GM12878 (cell line): ENCODE data around the gene ASRGL1. TPM values are rescaled to one million over a fixed set of nuclear protein-coding genes. Genes with fewer than 3 reads are reported as not detected.

Experiments
- ATAC-seq: fragments of 200-7000 bp; cut with Tn5 transposase; 3 replicates; pipeline ENCODE4 v1.9.1; 2020; ENCODE audit warnings: mild to moderate bottlenecking, moderate library complexity
- BruUV-seq: library from RNA; stranded (reverse); fragments of 400-500 nt; replicated peaks from 2 replicates; lab custom pipeline; 2021; lab: Mats Ljungman, UMichigan
- CTCF ChIA-PET: fragments of 300-600 bp; sonication (Branson Sonifier 250); formaldehyde crosslinking; extraction: SDS; loops from one replicate; lab custom pipeline; 2021; ENCODE audit warnings: inconsistent platforms; lab: Yijun Ruan, JAX
- POLR2A ChIA-PET: fragments of 350-600 bp; formaldehyde crosslinking; extraction: SDS; loops from one replicate; lab custom pipeline; 2021; ENCODE audit warnings: inconsistent platforms; lab: Charles Lee
- RAD21 ChIA-PET: fragments of 300-600 bp; sonication (Branson Sonifier 250); formaldehyde crosslinking; loops from one replicate; lab custom pipeline; 2023; ENCODE audit warnings: antibody characterized with exemption; ENCODE audit not compliant: unreplicated experiment; lab: Charles Lee
- SMC1A ChIA-PET: fragments of 300-600 bp; sonication (Branson Sonifier 250); formaldehyde crosslinking; loops from one replicate; lab custom pipeline; 2023; ENCODE audit not compliant: unreplicated experiment, uncharacterized antibody; lab: Charles Lee
- DNase-seq: peaks from one replicate; pipeline ENCODE4 v3.0.0-alpha.2; 2011; ENCODE audit warnings: low read depth, low spot score
- FAIRE-seq: peaks from 3 replicates; lab custom pipeline; 2011; peaks lifted over from hg19 to GRCh38; lab: Jason Lieb, UNC
- H2AFZ ChIP-seq: 2 replicates; pipeline ENCODE4 v1.6.0; 2011; ENCODE audit warnings: low read depth, low read length, control low read depth; ENCODE audit not compliant: control insufficient read depth
- H3K27ac ChIP-seq: 2 replicates; pipeline ENCODE4 v1.5.1; 2011; ENCODE audit warnings: control low read depth; ENCODE audit not compliant: control insufficient read depth, insufficient read depth
- H3K27me3 ChIP-seq, 2 experiments: replicated peaks in 1 of 2; 2 replicates each; pipeline versions ENCODE4 v1.6.0 to v1.6.1; 2011; ENCODE audit warnings: low read length in 1 of 2; ENCODE audit not compliant: control insufficient read depth in 2 of 2, insufficient read depth in 2 of 2
- H3K36me3 ChIP-seq, 2 experiments: 2 replicates each; pipeline ENCODE4 v1.5.1; 2011; ENCODE audit warnings: low read length in 1 of 2; ENCODE audit not compliant: control insufficient read depth in 2 of 2, insufficient read depth in 2 of 2
- H3K4me1 ChIP-seq: 2 replicates; pipeline ENCODE4 v1.6.1; 2011; ENCODE audit warnings: mild to moderate bottlenecking, low read length, moderate library complexity, mixed read lengths; ENCODE audit not compliant: control insufficient read depth, insufficient read depth
- H3K4me2 ChIP-seq: 2 replicates; pipeline ENCODE4 v1.6.0; 2011; ENCODE audit warnings: control low read depth; ENCODE audit not compliant: control insufficient read depth, insufficient read depth
- H3K4me3 ChIP-seq: fragments of 200-600 bp; sonication (generic); 2 replicates; pipeline ENCODE4 v1.5.1; 2016
- H3K79me2 ChIP-seq: 2 replicates; pipeline ENCODE4 v1.6.0; 2011; ENCODE audit warnings: low read length; ENCODE audit not compliant: control insufficient read depth, insufficient read depth
- H3K9ac ChIP-seq: 2 replicates; pipeline ENCODE4 v1.8.0; 2011; ENCODE audit warnings: low read length, control low read depth, mixed read lengths; ENCODE audit not compliant: control insufficient read depth, insufficient read depth
- H3K9me3 ChIP-seq: replicated peaks from 3 replicates; pipeline ENCODE4 v1.5.1; 2011; ENCODE audit warnings: mild to moderate bottlenecking, low read length; ENCODE audit not compliant: control insufficient read depth, insufficient read depth
- H4K20me1 ChIP-seq: 2 replicates; pipeline ENCODE4 v1.6.0; 2011; ENCODE audit not compliant: control insufficient read depth, insufficient read depth
- E2F4 ChIP-seq: IDR thresholded peaks from 2 replicates; pipeline ENCODE4 v1.6.1; 2012; ENCODE audit warnings: low read depth, low read length, improper control_type of control experiment
- EED ChIP-seq: sonication (generic); IDR thresholded peaks from 2 replicates; pipeline ENCODE4 v1.6.1; 2016; ENCODE audit warnings: antibody characterized with exemption, low read depth
- HDGF ChIP-seq: fragments of 450-650 bp; IDR thresholded peaks from 2 replicates; pipeline ENCODE4 v1.6.1; 2016; ENCODE audit warnings: antibody characterized with exemption
- MEF2B ChIP-seq: fragments of 450-650 bp; IDR thresholded peaks from 2 replicates; pipeline ENCODE4 v1.6.1; 2018; ENCODE audit warnings: mild to moderate bottlenecking, moderate library complexity; ENCODE audit not compliant: partially characterized antibody, poor library complexity, severe bottlenecking
- NFIC ChIP-seq: IDR thresholded peaks from 2 replicates; pipeline ENCODE4 v1.6.1; 2012; ENCODE audit warnings: low read depth, mild to moderate bottlenecking, inconsistent platforms, low read length, moderate library complexity
- NKRF ChIP-seq: fragments of 450-650 bp; conservative IDR thresholded peaks from 2 replicates; pipeline ENCODE4 v1.6.1; 2017; ENCODE audit warnings: mild to moderate bottlenecking, moderate library complexity
- PKNOX1 ChIP-seq: fragments of 450-650 bp; IDR thresholded peaks from 2 replicates; pipeline ENCODE4 v1.6.1; 2016; ENCODE audit warnings: mild to moderate bottlenecking
- PRDM15 ChIP-seq: fragments of 450-650 bp; formaldehyde crosslinking; IDR thresholded peaks from 2 replicates; pipeline ENCODE4 v1.4.0; 2020; ENCODE audit warnings: mild to moderate bottlenecking, moderate library complexity
- RUNX3 ChIP-seq: IDR thresholded peaks from 2 replicates; pipeline ENCODE4 v1.6.1; 2012; ENCODE audit warnings: low read length, inconsistent platforms
- SIN3A ChIP-seq: IDR thresholded peaks from 2 replicates; pipeline ENCODE4 v1.6.1; 2012; ENCODE audit warnings: low read depth, low read length, improper control_type of control experiment
- STAT3 ChIP-seq: IDR thresholded peaks from 2 replicates; pipeline ENCODE4 v1.6.1; 2011; ENCODE audit warnings: low read depth, low read length, improper control_type of control experiment
- TARDBP ChIP-seq: IDR thresholded peaks from 2 replicates; pipeline ENCODE4 v1.6.1; 2016; ENCODE audit warnings: borderline replicate concordance
- TCF7 ChIP-seq: IDR thresholded peaks from 2 replicates; pipeline ENCODE4 v1.6.1; 2014; ENCODE audit warnings: antibody characterized with exemption, borderline replicate concordance
- ZBTB4 ChIP-seq: fragments of 450-650 bp; formaldehyde crosslinking; IDR thresholded peaks from 2 replicates; pipeline ENCODE4 v1.4.0; 2022; ENCODE audit warnings: mild to moderate bottlenecking, moderate library complexity
- WGBS: methylation state at CpG from one replicate; pipeline ENCODE4 v1.1.6; 2016; ENCODE audit warnings: low lambda C conversion rate; ENCODE audit not compliant: insufficient replicate concordance, insufficient coverage; ENCODE audit errors: missing lambda C conversion rate; 5-methylcytosine and 5-hydroxymethylcytosine counted together
- in situ Hi-C: fragments of 300-500 bp; cut with MboI; formaldehyde crosslinking; loops from 9 replicates; pipeline ENCODE4 v1.14.3; 2018; ENCODE audit warnings: mixed read lengths
- intact Hi-C: fragments of 100-400 bp; cut with micrococcal nuclease; formaldehyde crosslinking; loops from one replicate; pipeline ENCODE4 v1.14.2; 2022; ENCODE audit not compliant: unreplicated experiment
- polyA plus RNA-seq, 11 experiments: library from polyadenylated mRNA; depleted of rRNA in 4 of 11; unstranded in 6 of 11; stranded (reverse) in 5 of 11; fragments of >200 nt; fragmentation: Nextera tagmentation in 4 of 11; fragmentation: Illumina TruSeq in 1 of 11; extraction: Ambion mirVana in 4 of 11; extraction: Trizol in 1 of 11; gene quantifications; 1 replicate in 1 of 11; 2 replicates in 10 of 11; pipeline versions ENCODE4 v1.2.1 to v1.2.3, GENCODE V29; 2011 to 2016; ENCODE audit warnings: inconsistent platforms in 2 of 11, missing spikeins in 2 of 11, low read depth in 1 of 11
- total RNA-seq, 4 experiments: library from RNA; depleted of rRNA in 3 of 4; stranded (reverse); fragments of >200 nt in 3 of 4; fragmentation: Illumina TruSeq in 1 of 4; extraction: Trizol in 1 of 4; gene quantifications; 2 replicates each; pipeline versions ENCODE4 v1.2.1 to v1.2.3, GENCODE V29; 2013 to 2021

Gene ASRGL1
- total and polyA plus RNA-seq, 10 of the 15 experiments (the other 5 are each of a cell fraction or from before 2014, with no cell fraction given), result 0.97 to 24.5 (median 4.8) TPM

- in situ Hi-C loops, result no loop called here
- intact Hi-C loops, result no loop called here
- BruUV-seq, result no TSS peak
- no peaks in the 10 kb centered on the region for H4K20me1 ChIP-seq
- H3K9ac ChIP-seq, result no peak overlapping the region
- ChIA-PET POLR2A (interaction anchor here (0.5 to 1.0 kb wide), 2 partner anchors 25 to 264 kb away, joined by 3 to 5 read pairs; no protein-coding TSS in a partner anchor), SMC1A (no interaction called here), CTCF (interaction anchor here (0.9 kb wide), 1 partner anchor 28 kb away, joined by 3 read pairs; no protein-coding TSS in a partner anchor), RAD21 (interaction anchor here (1.7 kb wide), 1 partner anchor 141 kb away, joined by 5 read pairs; no protein-coding TSS in a partner anchor)
- H3K79me2 ChIP-seq, result no peaks in the 10 kb centered on the region
- no peaks in the 10 kb centered on the region for H3K9me3 ChIP-seq
- WGBS, result 17% methylated on average over 7 of the region's 7 CpGs
- no peak overlapping the region for H2AFZ ChIP-seq
- H3K4me3 ChIP-seq, result no peak overlapping the region
- no peak for ATAC-seq
- FAIRE-seq, result no peak
- no peaks in the 10 kb centered on the region for H3K36me3 ChIP-seq
- no peak for DNase-seq
- H3K27ac ChIP-seq, result no peak overlapping the region
- H3K4me1 ChIP-seq, result no peaks in the 10 kb centered on the region
- TF ChIP-seq PRDM15 (no peak), SIN3A (no peak), RUNX3 (no peak), TCF7 (no peak), ZBTB4 (no peak), E2F4 (no peak), EED (no peak), NKRF (no peak), STAT3 (no peak), TARDBP (no peak), MEF2B (no peak), PKNOX1 (no peak), NFIC (no peak), HDGF (no peak)
- H3K4me2 ChIP-seq, result no peak overlapping the region
- H3K27me3 ChIP-seq, result no peaks in the 10 kb centered on the region
These were observed 64.6 kb downstream of the ASRGL1 start for GRCh38 chr11:62401811-62402210.
